Breast epithelium (tissue), 4 donors: ENCODE measurements around the gene STAC3. TPM values are rescaled to one million over a fixed set of nuclear protein-coding genes. Genes with fewer than 3 reads are reported as not detected.

Experiments
- DNase-seq, 2 donors: peaks; one replicate each; pipeline ENCODE4 v3.0.0-alpha.2; 2019; ENCODE audit warnings: low spot score in 2 of 2
- H3K27ac ChIP-seq, 2 donors: fragments of 200-600 bp; sonication (generic) in 1 of 2; one replicate each; pipeline ENCODE4 v1.5.1; 2016 to 2019; ENCODE audit warnings: mild to moderate bottlenecking in 1 of 2
- H3K27me3 ChIP-seq, 2 donors: fragments of 200-600 bp; sonication (generic) in 1 of 2; one replicate each; pipeline versions ENCODE4 v1.5.1 to v1.6.0; 2017 to 2019; ENCODE audit warnings: control low read depth in 1 of 2, mild to moderate bottlenecking in 1 of 2
- H3K36me3 ChIP-seq: fragments of 200-600 bp; one replicate; pipeline ENCODE4 v1.5.1; 2019
- H3K4me1 ChIP-seq, 2 donors: fragments of 200-600 bp; sonication (generic); one replicate each; pipeline ENCODE4 v1.5.1; 2016 to 2019; ENCODE audit warnings: control low read depth in 1 of 2
- H3K4me3 ChIP-seq, 3 donors: fragments of 200-600 bp; sonication (generic); 1 replicate in 2 of 3; 2 replicates in 1 of 3; pipeline ENCODE4 v1.5.1; 2016 to 2019; ENCODE audit warnings: mild to moderate bottlenecking in 3 of 3, moderate library complexity in 2 of 3
- H3K9me3 ChIP-seq, 2 donors: fragments of 200-600 bp; sonication (generic) in 1 of 2; one replicate each; pipeline ENCODE4 v1.5.1; 2016 to 2019; ENCODE audit warnings: control low read depth in 1 of 2
- CTCF ChIP-seq, 3 donors: fragments of 450-650 bp; IDR thresholded peaks; one replicate each; pipeline ENCODE4 v1.5.1; 2016 to 2017; ENCODE audit warnings: antibody characterized with exemption in 3 of 3, mild to moderate bottlenecking in 3 of 3, moderate library complexity in 3 of 3
- POLR2A ChIP-seq: fragments of 450-650 bp; IDR thresholded peaks from one replicate; pipeline ENCODE4 v1.6.1; 2016; ENCODE audit warnings: antibody characterized with exemption, mild to moderate bottlenecking, moderate library complexity
- POLR2AphosphoS5 ChIP-seq, 3 donors: sonication (generic); formaldehyde crosslinking; IDR thresholded peaks; one replicate each; pipeline ENCODE4 v1.6.1; 2017; ENCODE audit warnings: antibody characterized with exemption in 3 of 3
- intact Hi-C: fragments of 100-400 bp; cut with DNase I; formaldehyde crosslinking; loops from one replicate; pipeline ENCODE4 v1.15.1; 2023; ENCODE audit warnings: low total_unique reads
- total RNA-seq, 3 donors: library from RNA; depleted of rRNA; stranded (reverse); fragments of >200 nt; gene quantifications; one replicate each; pipeline ENCODE4 v1.1.0, GENCODE V29; 2016

The STAC3 gene
- total RNA-seq, 3 donors from 2014 or later: 0.98 to 3.2 (median 1.6) TPM

- no peaks in the 10 kb centered on the region for H3K36me3 ChIP-seq
- TF ChIP-seq CTCF (IDR thresholded peaks at IDR 0.05) (no peak), POLR2A (no peak), POLR2AphosphoS5 (IDR thresholded peaks at IDR 0.05) (no peak)
Measured at GRCh38 chr12:57270966-57271470, 20.0 kb upstream of the STAC3 start.

GRCh38 chr12:57268264-57268663 is 17.3 kb upstream of the STAC3 start:
- intact Hi-C loops: no loop called here
- no peaks in the 10 kb centered on the region for H3K4me1 ChIP-seq
- DNase-seq: no peak
- no peak overlapping the region for H3K4me3 ChIP-seq
- no peaks in the 10 kb centered on the region for H3K36me3 ChIP-seq
- no peaks in the 10 kb centered on the region for H3K9me3 ChIP-seq
- H3K27me3 ChIP-seq: no peaks in the 10 kb centered on the region
- H3K27ac ChIP-seq: no peak overlapping the region
- TF ChIP-seq POLR2AphosphoS5 (IDR thresholded peaks at IDR 0.05): no peak
- TF ChIP-seq CTCF (IDR thresholded peaks at IDR 0.05): no peak
- no peak for TF ChIP-seq POLR2A

More at GRCh38 chr12:57270966-57271470, 20.0 kb upstream of the STAC3 start:
- no peak for DNase-seq
- intact Hi-C loops: no loop called here
- Histone ChIP-seq H3K27me3 (no peaks in the 10 kb centered on the region), H3K9me3 (no peaks in the 10 kb centered on the region), H3K4me1 (no peaks in the 10 kb centered on the region), H3K27ac (no peak overlapping the region), H3K4me3 (no peak overlapping the region)

- intact Hi-C loops: no loop called here
- Histone ChIP-seq H3K36me3 (no peaks in the 10 kb centered on the region), H3K4me3 (no peak overlapping the region), H3K27me3 (no peaks in the 10 kb centered on the region), H3K9me3 (no peaks in the 10 kb centered on the region), H3K27ac (no peak overlapping the region), H3K4me1 (no peaks in the 10 kb centered on the region)
- DNase-seq: no peak
- TF ChIP-seq POLR2A (no peak), CTCF (IDR thresholded peaks at IDR 0.05) (no peak), POLR2AphosphoS5 (IDR thresholded peaks at IDR 0.05) (no peak)
Measured at GRCh38 chr12:57266681-57267080, 15.7 kb upstream of the STAC3 start.

- intact Hi-C loops: no loop called here
Measured at GRCh38 chr12:57263096-57263495, 12.1 kb upstream of the STAC3 start.

More at GRCh38 chr12:57263096-57263495, 12.1 kb upstream of the STAC3 start:
- no peak for DNase-seq
- no peak overlapping the region for H3K27ac ChIP-seq
- H3K36me3 ChIP-seq: no peaks in the 10 kb centered on the region
- H3K9me3 ChIP-seq: no peaks in the 10 kb centered on the region
- TF ChIP-seq POLR2AphosphoS5 (IDR thresholded peaks at IDR 0.05): no peak
- TF ChIP-seq CTCF (IDR thresholded peaks at IDR 0.05): no peak
- TF ChIP-seq POLR2A: no peak
- no peak overlapping the region for H3K4me3 ChIP-seq
- H3K4me1 ChIP-seq: no peaks in the 10 kb centered on the region
- no peaks in the 10 kb centered on the region for H3K27me3 ChIP-seq
